GM12865 (cell line): Measurements from ENCODE around the gene PTP4A1.
"Not testable (repeated sequence)": the region's sequence is repeated elsewhere in the genome, so short reads cannot be mapped to it uniquely, and the experiment has no call there.

Source experiments
- DNase-seq: peaks from one replicate; pipeline ENCODE4 v3.0.0; 2010; ENCODE audit warnings: low read depth
- H3K4me3 ChIP-seq: 2 replicates; pipeline ENCODE4 v1.5.1; 2011; ENCODE audit warnings: mild to moderate bottlenecking, low read depth, low read length, control low read depth
- TF ChIP-seq, protein P1 (sequence below): IDR thresholded peaks from 2 replicates; pipeline ENCODE4 v1.5.1; 2011; ENCODE audit warnings: low read length, control low read depth, low read depth, inconsistent platforms; ENCODE audit not compliant: insufficient read depth; ENCODE audit errors: missing control alignments

Gene PTP4A1

DNA sequence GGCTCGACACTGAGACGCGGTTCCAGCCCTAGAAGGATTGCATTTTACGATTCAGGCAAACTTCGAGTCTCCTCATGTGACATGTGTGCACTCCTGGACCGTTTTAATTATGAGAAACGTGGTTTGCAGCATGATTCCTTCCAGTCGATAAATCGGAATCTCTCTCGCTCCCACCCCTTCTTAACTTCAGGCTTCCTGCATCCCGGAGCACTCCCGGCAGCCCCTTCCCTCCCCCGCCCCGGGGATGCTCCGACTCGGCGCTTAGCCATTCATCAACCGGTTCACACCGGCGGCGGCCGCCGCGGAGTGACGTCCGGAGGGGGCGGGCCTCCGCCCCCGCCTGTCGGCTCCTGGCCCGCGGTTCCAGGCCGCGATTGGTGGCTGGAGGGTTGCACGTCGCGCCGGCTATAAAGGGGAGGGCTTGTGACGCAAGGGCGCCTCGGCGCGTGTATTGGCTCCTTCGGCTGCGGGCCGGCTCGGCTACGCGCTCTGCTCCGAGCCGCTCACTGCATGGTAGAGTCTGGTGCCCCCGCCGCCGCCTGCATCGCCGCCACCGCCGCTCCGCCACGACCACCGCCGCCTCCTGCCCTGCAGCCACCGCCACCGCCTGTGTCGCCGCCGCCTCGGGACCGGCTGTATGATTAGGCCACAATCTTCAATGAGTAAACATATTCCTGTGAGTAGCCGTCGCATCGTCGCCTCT, at the start of gene PTP4A1, which contains the start of gene LOC128125822:
Gene PTP4A1, plus strand, starts transcription at position 437 of the 703 bp plus-strand sequence. CDS start 4,401 bp downstream, outside the sequence.
Gene LOC128125822, plus strand, starts transcription at position 437 of the 703 bp plus-strand sequence.
- peak; percentile 99 for DNase-seq
- TF ChIP-seq, protein P1, sequence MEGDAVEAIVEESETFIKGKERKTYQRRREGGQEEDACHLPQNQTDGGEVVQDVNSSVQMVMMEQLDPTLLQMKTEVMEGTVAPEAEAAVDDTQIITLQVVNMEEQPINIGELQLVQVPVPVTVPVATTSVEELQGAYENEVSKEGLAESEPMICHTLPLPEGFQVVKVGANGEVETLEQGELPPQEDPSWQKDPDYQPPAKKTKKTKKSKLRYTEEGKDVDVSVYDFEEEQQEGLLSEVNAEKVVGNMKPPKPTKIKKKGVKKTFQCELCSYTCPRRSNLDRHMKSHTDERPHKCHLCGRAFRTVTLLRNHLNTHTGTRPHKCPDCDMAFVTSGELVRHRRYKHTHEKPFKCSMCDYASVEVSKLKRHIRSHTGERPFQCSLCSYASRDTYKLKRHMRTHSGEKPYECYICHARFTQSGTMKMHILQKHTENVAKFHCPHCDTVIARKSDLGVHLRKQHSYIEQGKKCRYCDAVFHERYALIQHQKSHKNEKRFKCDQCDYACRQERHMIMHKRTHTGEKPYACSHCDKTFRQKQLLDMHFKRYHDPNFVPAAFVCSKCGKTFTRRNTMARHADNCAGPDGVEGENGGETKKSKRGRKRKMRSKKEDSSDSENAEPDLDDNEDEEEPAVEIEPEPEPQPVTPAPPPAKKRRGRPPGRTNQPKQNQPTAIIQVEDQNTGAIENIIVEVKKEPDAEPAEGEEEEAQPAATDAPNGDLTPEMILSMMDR = no peak
- peak within 1 kb of the TSS; percentile 70 for H3K4me3 ChIP-seq

DNA sequence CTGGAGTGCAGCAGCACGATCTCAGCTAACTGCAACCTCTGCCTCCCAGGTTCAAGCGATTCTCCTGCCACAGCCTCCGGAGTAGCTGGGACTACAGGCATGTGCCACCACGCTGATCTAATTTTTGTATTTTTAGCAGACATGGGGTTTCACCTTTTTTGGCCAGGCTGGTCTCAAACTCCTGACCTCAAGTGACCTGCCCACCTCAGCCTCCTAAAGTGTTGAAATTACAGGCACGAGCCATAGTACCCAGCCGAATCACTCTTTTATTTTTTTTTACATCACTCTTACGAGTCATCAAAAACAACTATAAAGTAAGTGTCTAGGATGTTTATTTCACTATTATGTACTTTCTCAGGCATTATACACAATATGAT, 49.4 kb upstream of the PTP4A1 start:
- H3K4me3 ChIP-seq, DNase-seq: not testable (repeated sequence)

DNA sequence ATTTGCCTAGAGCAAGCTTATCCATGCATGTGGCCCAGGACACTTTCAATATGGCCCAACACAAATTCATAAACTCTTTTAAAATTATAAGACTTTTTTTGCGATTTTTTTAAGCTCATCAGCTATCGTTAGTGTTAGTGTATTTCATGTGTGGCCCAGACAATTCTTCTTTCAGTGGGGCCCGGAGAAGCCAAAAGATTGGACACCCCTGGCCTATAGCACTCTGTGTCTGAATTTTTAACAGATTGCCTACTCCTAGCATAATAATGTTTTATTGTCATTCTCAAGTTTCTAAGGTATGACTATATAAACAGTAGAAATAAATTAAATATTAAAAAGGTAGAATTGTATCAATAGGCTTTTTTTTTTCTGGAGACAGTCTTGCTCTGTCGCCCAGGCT, 48.6 kb upstream of the PTP4A1 start:
- H3K4me3 ChIP-seq = no peak overlapping the region
- TF ChIP-seq, protein P1 = no peak
- no peak for DNase-seq

DNA sequence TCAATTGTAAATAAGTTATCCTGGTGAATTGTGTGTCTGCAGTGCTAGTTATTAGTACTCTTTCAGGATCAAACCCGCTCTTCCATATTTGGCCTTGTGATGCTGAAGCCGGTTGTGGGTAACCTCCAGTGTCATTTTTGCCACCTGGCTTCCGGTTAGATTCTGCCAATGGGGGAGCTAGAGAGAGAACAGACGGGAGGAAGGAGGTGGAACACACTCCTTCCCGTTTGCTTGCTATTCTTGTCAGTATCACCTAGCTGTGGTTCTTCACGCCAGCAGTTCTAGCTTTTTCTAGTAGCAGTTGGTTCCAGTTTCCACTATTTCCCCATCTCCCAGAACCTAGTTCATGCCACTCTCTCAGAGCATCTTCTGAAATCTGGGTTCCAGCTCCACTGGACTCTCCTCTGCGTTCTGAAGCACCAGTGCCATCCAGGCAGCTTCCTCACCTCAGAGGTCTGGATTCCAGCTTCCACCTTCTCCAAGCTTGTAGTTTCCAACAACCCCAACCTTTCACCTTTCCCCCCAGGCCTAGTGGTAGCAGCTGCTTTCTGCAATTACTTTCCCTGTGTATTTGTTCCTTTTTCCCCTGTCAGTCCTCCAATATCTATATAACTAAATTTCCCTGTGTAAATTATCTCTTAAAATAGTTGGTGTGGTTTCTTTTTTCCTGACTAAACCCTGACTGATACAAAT, 46.9 kb upstream of the PTP4A1 start:
- H3K4me3 ChIP-seq = no peak overlapping the region
- TF ChIP-seq, protein P1 = no peak
- DNase-seq = peak; percentile 37

DNA sequence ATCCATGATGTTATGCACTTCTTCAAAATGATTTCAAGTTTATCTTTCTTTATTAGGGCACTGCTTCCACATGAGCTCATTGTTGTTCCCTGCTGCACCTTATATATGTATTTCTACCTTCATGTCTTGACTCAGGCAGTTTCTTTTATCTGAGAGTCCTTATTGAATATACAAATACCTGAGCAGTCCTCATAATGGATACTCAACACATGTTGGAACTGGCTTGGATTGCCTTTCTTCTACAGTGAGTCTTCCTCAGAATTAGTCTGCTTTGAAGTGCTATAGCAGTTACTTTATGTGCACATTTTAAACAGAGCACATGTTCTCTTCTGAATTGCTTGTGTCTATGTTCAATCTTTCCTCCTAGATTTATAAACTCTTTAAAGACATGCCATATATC, 45.3 kb upstream of the PTP4A1 start:
- DNase-seq = no peak
- no peak overlapping the region for H3K4me3 ChIP-seq
- TF ChIP-seq, protein P1 = no peak

DNA sequence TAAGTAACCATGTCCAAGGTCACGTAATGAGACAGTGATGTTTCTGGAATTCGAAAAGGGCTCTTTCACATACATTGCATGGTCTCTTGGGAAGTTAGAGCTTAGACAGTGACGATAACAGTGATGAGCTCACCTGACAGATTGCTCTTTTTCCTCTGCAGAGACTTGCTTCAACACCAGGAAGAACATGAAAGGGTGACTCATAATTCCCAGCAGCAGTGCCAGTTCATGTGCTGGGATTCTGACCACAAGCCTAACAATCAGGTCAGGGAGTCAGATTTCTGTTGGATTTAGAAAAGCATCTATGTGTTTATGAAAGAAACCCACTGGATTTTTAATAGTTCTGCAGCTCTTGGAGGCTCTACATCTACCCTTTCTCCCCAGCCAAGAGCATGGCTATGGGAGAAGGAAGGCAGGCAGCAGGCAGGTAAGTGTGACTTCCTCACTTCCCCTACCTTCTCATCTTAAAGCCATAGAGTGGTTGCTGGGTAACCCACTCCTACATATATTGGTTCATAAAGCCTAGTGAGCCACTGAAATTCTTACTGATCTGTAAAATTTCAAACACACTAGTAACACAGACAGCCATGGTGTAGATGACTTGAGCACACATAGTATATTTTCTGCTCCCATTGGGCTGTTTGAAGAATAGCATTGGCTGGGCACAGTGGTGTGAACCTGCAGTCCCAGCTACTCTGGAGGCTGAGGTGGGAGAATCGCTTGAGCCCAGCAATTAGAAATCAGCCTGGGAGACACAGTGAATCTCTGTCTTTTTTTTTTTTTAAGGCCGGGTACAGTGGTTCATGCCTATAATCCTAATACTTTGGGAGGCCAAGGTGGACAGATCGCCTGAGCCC, 44.4 kb upstream of the PTP4A1 start:
- TF ChIP-seq, protein P1 = no peak
- DNase-seq = no peak
- H3K4me3 ChIP-seq = no peak overlapping the region

DNA sequence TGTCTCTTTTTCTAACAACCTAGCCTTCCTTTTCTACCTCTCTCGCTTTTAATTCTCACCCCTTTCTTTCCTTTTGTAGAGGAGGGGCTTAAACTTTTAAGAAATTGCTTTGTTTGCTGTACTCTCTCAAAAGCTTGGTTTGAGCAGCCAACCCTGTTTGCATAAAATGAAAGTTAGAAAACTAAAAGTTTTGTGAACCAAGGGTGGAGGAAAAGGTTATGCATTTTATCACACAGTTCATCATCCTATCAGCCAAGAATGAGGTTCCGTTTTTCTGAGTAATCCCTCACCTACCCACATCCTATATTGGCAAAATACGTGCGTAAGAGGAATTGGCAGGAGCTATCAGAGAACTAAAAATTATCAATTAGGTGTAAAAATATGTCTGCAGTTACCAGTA, 42.8 kb upstream of the PTP4A1 start:
- TF ChIP-seq, protein P1 = no peak
- H3K4me3 ChIP-seq = no peak overlapping the region
- no peak for DNase-seq
